Esophagus (tissue), 2 donors: Measurements from ENCODE around the gene NHERF1. TPM values are rescaled to one million over a fixed set of nuclear protein-coding genes. Genes with fewer than 3 reads are reported as not detected.

Source experiments
- polyA plus RNA-seq, 2 donors: library from polyadenylated mRNA; stranded (reverse); fragments of 200-250 nt; gene quantifications; one replicate each; pipeline ENCODE4 v1.2.3, GENCODE V29; 2013
- donor health status: healthy with polysubstance abuse.
- donor health status: Bipolar disorder and iron deficiency.

The NHERF1 gene
- polyA plus RNA-seq, 2 donors, result 108 to 224 TPM

Other genes starting within 250 kb of the NHERF1 start
- gene CD300LB, start 217.2 kb upstream of the NHERF1 start, polyA plus RNA-seq, result under 1 TPM; 0.06 to 0.11 TPM
- gene CD300C, start 202.5 kb upstream of the NHERF1 start, polyA plus RNA-seq, result under 1 TPM; 0.04 to 0.14 TPM
- not detected for gene CD300H, start 181.1 kb upstream of the NHERF1 start, polyA plus RNA-seq
- gene CD300LD, start 156.3 kb upstream of the NHERF1 start, polyA plus RNA-seq, result not detected
- gene CD300E, start 124.9 kb upstream of the NHERF1 start, polyA plus RNA-seq, result under 1 TPM; 0.02 to 0.12 TPM
- gene CD300LF, start 35.7 kb upstream of the NHERF1 start, polyA plus RNA-seq, result under 1 TPM; 0.04 to 0.14 TPM
- gene RAB37, start 11.4 kb upstream of the NHERF1 start, polyA plus RNA-seq, result under 1 TPM; 0.66 to 0.86 TPM
- 10 to 100 TPM; 19.7 to 25.6 TPM for gene NAT9, start 27.7 kb downstream of the NHERF1 start, polyA plus RNA-seq
- under 1 TPM; 0.08 to 0.10 TPM for gene GRIN2C, start 111.3 kb downstream of the NHERF1 start, polyA plus RNA-seq
- gene FDXR, start 124.4 kb downstream of the NHERF1 start, polyA plus RNA-seq, result 10 to 100 TPM; 13.4 to 28.9 TPM
- gene FADS6, start 145.0 kb downstream of the NHERF1 start, polyA plus RNA-seq, result 1 to 10 TPM; 1.8 to 2.6 TPM
- 10 to 100 TPM in 1 of 2 donors, 1 to 10 TPM in 1; 6.0 to 11.9 TPM for gene USH1G, start 174.6 kb downstream of the NHERF1 start, polyA plus RNA-seq
- under 1 TPM; 0.61 to 0.77 TPM for gene OTOP2, start 175.6 kb downstream of the NHERF1 start, polyA plus RNA-seq
- 10 to 100 TPM; 11.2 to 16.1 TPM for gene OTOP3, start 187.3 kb downstream of the NHERF1 start, polyA plus RNA-seq
- gene HID1, start 224.1 kb downstream of the NHERF1 start, polyA plus RNA-seq, result 1 to 10 TPM; 2.7 to 6.6 TPM
- 1 to 10 TPM; 3.6 to 4.3 TPM for gene CDR2L, start 239.0 kb downstream of the NHERF1 start, polyA plus RNA-seq